HG02642 (cell line): Measurements from ENCODE around the gene VAT1L.
"Not testable (repeated sequence)": the region's sequence is repeated elsewhere in the genome, so short reads cannot be mapped to it uniquely, and the experiment has no call there.

Experiments used
- ATAC-seq: cut with Tn5 transposase; IDR thresholded peaks from one replicate; pipeline ENCODE4 v1.9.1; 2021; ENCODE audit warnings: mild to moderate bottlenecking; ENCODE audit not compliant: unreplicated experiment, poor library complexity

VAT1L gene

GRCh38 chr16:77939968-77940367 lies 151.6 kb downstream of the VAT1L start:
- ATAC-seq, result no peak

- ATAC-seq, result no peak
Measured at GRCh38 chr16:77943801-77944200, 155.4 kb downstream of the VAT1L start.

- ATAC-seq, result no peak
Measured at GRCh38 chr16:77944631-77945030, 156.3 kb downstream of the VAT1L start.

- no peak for ATAC-seq
Measured at GRCh38 chr16:77945126-77945525, 156.8 kb downstream of the VAT1L start.

GRCh38 chr16:77946823-77947222 lies 158.5 kb downstream of the VAT1L start:
- no peak for ATAC-seq

GRCh38 chr16:77947590-77947989 lies 159.2 kb downstream of the VAT1L start:
- ATAC-seq, result not testable (repeated sequence)

GRCh38 chr16:77948835-77949234 lies 160.5 kb downstream of the VAT1L start:
- no peak for ATAC-seq

- ATAC-seq, result no peak
Measured at GRCh38 chr16:77949445-77949844, 161.1 kb downstream of the VAT1L start.

GRCh38 chr16:77951788-77952187 lies 163.4 kb downstream of the VAT1L start:
- ATAC-seq, result no peak

- ATAC-seq, result no peak
Measured at GRCh38 chr16:77955127-77955526, 166.8 kb downstream of the VAT1L start.

- no peak for ATAC-seq
Measured at GRCh38 chr16:77956231-77956630, 167.9 kb downstream of the VAT1L start.

GRCh38 chr16:77960766-77961165 lies 172.4 kb downstream of the VAT1L start:
- no peak for ATAC-seq

- ATAC-seq, result no peak
Measured at GRCh38 chr16:77961814-77962213, 173.4 kb downstream of the VAT1L start.

GRCh38 chr16:77962689-77963088 lies 174.3 kb downstream of the VAT1L start:
- no peak for ATAC-seq

- no peak for ATAC-seq
Measured at GRCh38 chr16:77963185-77964044, 175.1 kb downstream of the VAT1L start.

- no peak for ATAC-seq
Measured at GRCh38 chr16:77965346-77965745, 177.0 kb downstream of the VAT1L start.

- no peak for ATAC-seq
Measured at GRCh38 chr16:77967054-77967904, 178.9 kb downstream of the VAT1L start.

- ATAC-seq, result no peak
Measured at GRCh38 chr16:77969861-77970260, 181.5 kb downstream of the VAT1L start.

GRCh38 chr16:77970371-77970770 lies 182.0 kb downstream of the VAT1L start:
- ATAC-seq, result no peak

- ATAC-seq, result peak; percentile 85
Measured at GRCh38 chr16:77971306-77972061, 183.1 kb downstream of the VAT1L start.

GRCh38 chr16:77972062-77972392 lies 183.7 kb downstream of the VAT1L start:
- ATAC-seq, result no peak
